HepG2 (cell line): ENCODE data around the gene FIZ1. TPM values are rescaled to one million over a fixed set of nuclear protein-coding genes. Genes with fewer than 3 reads are reported as not detected.

ENCODE experiments used
- BCL3 ChIP-seq: sonication (generic); formaldehyde crosslinking; IDR thresholded peaks from 2 replicates; pipeline ENCODE4 v1.5.1; 2020; ENCODE audit warnings: mild to moderate bottlenecking, missing genetic modification reagents, moderate library complexity
- CBX2 ChIP-seq, 2 experiments: fragments of 200-600 bp in 1 of 2; sonication (generic); formaldehyde crosslinking in 1 of 2; IDR thresholded peaks; 2 replicates each; pipeline versions ENCODE4 v1.7.0 to v1.8.1; 2018 to 2022; ENCODE audit warnings: low read depth in 2 of 2, low read length in 1 of 2, mild to moderate bottlenecking in 1 of 2, missing genetic modification reagents in 1 of 2
- DNMT1 ChIP-seq: sonication (generic); formaldehyde crosslinking; IDR thresholded peaks from 2 replicates; pipeline ENCODE4 v1.5.1; 2020; ENCODE audit warnings: mild to moderate bottlenecking, missing genetic modification reagents
- ETV5 ChIP-seq: IDR thresholded peaks from 2 replicates; pipeline ENCODE4 v1.6.1; 2018; ENCODE audit warnings: missing biosample characterization, missing genetic modification reagents, inconsistent platforms, borderline replicate concordance
- FOXJ3 ChIP-seq: sonication (generic); formaldehyde crosslinking; IDR thresholded peaks from 2 replicates; pipeline ENCODE4 v1.4.0; 2020; ENCODE audit warnings: missing genetic modification reagents, mild to moderate bottlenecking, borderline replicate concordance
- HNF4A ChIP-seq: sonication (generic); formaldehyde crosslinking; IDR thresholded peaks from 2 replicates; pipeline ENCODE4 v1.4.0; 2020; ENCODE audit warnings: missing genetic modification reagents
- IRX3 ChIP-seq: sonication (generic); formaldehyde crosslinking; IDR thresholded peaks from 2 replicates; pipeline ENCODE4 v1.8.1; 2023; ENCODE audit warnings: mild to moderate bottlenecking, low read depth, missing genetic modification reagents, borderline replicate concordance
- KLF11 ChIP-seq: IDR thresholded peaks from 2 replicates; pipeline ENCODE4 v1.6.1; 2016; ENCODE audit warnings: missing compliant biosample characterization
- MED1 ChIP-seq: sonication (generic); formaldehyde crosslinking; IDR thresholded peaks from 2 replicates; pipeline ENCODE4 v1.4.0; 2020; ENCODE audit warnings: missing genetic modification reagents
- NFKBIZ ChIP-seq: IDR thresholded peaks from 2 replicates; pipeline ENCODE4 v1.6.1; 2018; ENCODE audit warnings: missing genetic modification reagents, missing compliant biosample characterization
- PCBP1 ChIP-seq: fragments of 200-400 bp; formaldehyde crosslinking; IDR thresholded peaks from 2 replicates; pipeline ENCODE4 v1.6.1; 2017; ENCODE audit warnings: mild to moderate bottlenecking, low read depth, low read length, borderline replicate concordance
- SP5 ChIP-seq: IDR thresholded peaks from 2 replicates; pipeline ENCODE4 v1.6.1; 2016; ENCODE audit warnings: low read depth, borderline replicate concordance
- THAP9 ChIP-seq: sonication (generic); formaldehyde crosslinking; IDR thresholded peaks from 2 replicates; pipeline ENCODE4; 2020; ENCODE audit warnings: missing genetic modification reagents, mild to moderate bottlenecking, borderline replicate concordance
- ZBTB20 ChIP-seq: sonication (generic); formaldehyde crosslinking; IDR thresholded peaks from 2 replicates; pipeline ENCODE4 v1.8.1; 2023; ENCODE audit warnings: missing genetic modification reagents, low read depth, mild to moderate bottlenecking, borderline replicate concordance
- ZC3H4 ChIP-seq: sonication (generic); formaldehyde crosslinking; IDR thresholded peaks from 2 replicates; pipeline ENCODE4 v1.4.0; 2020; ENCODE audit warnings: missing genetic modification reagents, borderline replicate concordance
- ZFP36L2 ChIP-seq: sonication (generic); formaldehyde crosslinking; IDR thresholded peaks from 2 replicates; pipeline ENCODE4 v1.4.0; 2020; ENCODE audit warnings: missing genetic modification reagents
- ZFP62 ChIP-seq: sonication (generic); formaldehyde crosslinking; IDR thresholded peaks from 2 replicates; pipeline ENCODE4 v1.4.0; 2020; ENCODE audit warnings: missing genetic modification reagents
- ZNF446 ChIP-seq: sonication (generic); formaldehyde crosslinking; IDR thresholded peaks from 2 replicates; pipeline ENCODE4 v1.5.0; 2020; ENCODE audit warnings: mild to moderate bottlenecking, missing genetic modification reagents
- ZSCAN25 ChIP-seq: sonication (generic); formaldehyde crosslinking; IDR thresholded peaks from 2 replicates; pipeline ENCODE4 v1.8.0; 2022; ENCODE audit warnings: mild to moderate bottlenecking, missing genetic modification reagents
- ZXDC ChIP-seq: sonication (generic); formaldehyde crosslinking; IDR thresholded peaks from 2 replicates; pipeline ENCODE4 v1.5.0; 2020; ENCODE audit warnings: mild to moderate bottlenecking, missing genetic modification reagents
- polyA plus RNA-seq, 8 experiments: library from polyadenylated mRNA; depleted of rRNA in 3 of 8; stranded (reverse) in 7 of 8; unstranded in 1 of 8; fragments of >200 nt; fragmentation: Illumina TruSeq in 4 of 8; extraction: Trizol in 4 of 8; gene quantifications; 2 replicates each; pipeline versions ENCODE4 v1.2.1 to v1.2.3, GENCODE V29; 2011 to 2016; ENCODE audit warnings: low read depth in 4 of 8, missing spikeins in 1 of 8, mixed read lengths in 1 of 8; ENCODE audit not compliant: insufficient read depth in 1 of 8
- total RNA-seq, 5 experiments: library from RNA; depleted of rRNA; stranded (reverse); fragments of >200 nt; fragmentation: Illumina TruSeq; extraction: Trizol; gene quantifications; 2 replicates each; pipeline ENCODE4 v1.2.3, GENCODE V29; 2016; ENCODE audit warnings: low read depth in 1 of 5
- TF ChIP-seq, protein P1 (sequence below): IDR thresholded peaks from 2 replicates; pipeline ENCODE4 v1.6.1; 2018; ENCODE audit warnings: missing genetic modification reagents, mild to moderate bottlenecking, missing compliant biosample characterization
- TF ChIP-seq, protein P2 (sequence below): IDR thresholded peaks from 2 replicates; pipeline ENCODE4 v1.6.1; 2016; ENCODE audit warnings: control low read depth

Gene FIZ1
- total and polyA plus RNA-seq, 2 of the 13 experiments (the other 11 are each of a cell fraction or from before 2014, with no cell fraction given): 3.6 to 5.9 TPM

DNA sequence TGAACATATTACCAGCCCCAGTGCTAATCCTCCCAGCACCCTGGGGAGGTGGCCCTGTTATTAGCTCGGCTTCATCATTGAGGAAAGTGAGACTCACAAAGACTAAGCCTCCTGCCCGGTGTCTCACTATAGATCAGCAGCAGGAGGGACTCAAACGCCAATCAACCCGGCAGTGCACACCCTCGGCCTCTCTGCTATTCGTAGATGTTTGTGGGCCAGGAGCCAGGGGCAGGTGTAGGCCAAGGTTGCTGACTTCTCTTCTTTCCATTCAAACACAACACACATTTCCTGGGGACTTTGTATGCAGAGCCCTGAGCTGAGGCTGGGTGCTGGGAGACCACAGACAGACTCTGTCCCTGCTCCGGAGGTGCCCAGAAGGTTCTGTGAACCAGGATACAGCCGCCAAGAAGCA lies 44.6 kb downstream of the FIZ1 start (continued):
- TF ChIP-seq THAP9 (CRISPR knock-in tag) (no peak), FOXJ3 (CRISPR knock-in tag) (no peak), ZNF446 (CRISPR knock-in tag) (no peak), MED1 (peak; percentile 51), HNF4A (CRISPR knock-in tag) (peak; percentile 26; the same call in 1 of the 2 replicates), ZC3H4 (no peak), BCL3 (CRISPR knock-in tag) (0 out of 2 replicates have a peak, but pooled peaks have one; percentile 44), ZFP62 (CRISPR knock-in tag) (no peak), SP5 (CRISPR knock-in tag) (peak; percentile 21; the same call in 1 of the 2 replicates), ZFP36L2 (no peak), DNMT1 (no peak), KLF11 (CRISPR knock-in tag) (no peak), ZBTB20 (CRISPR knock-in tag) (no peak), ZSCAN25 (CRISPR knock-in tag) (no peak), ZXDC (no peak), CBX2 (IDR thresholded peaks at IDR 0.05; ENCODE audit: low read depth, low read length) (no peak), CBX2 (CRISPR knock-in tag; IDR thresholded peaks at IDR 0.05; ENCODE audit: low read depth) (no peak), NFKBIZ (CRISPR knock-in tag) (no peak), PCBP1 (no peak), ETV5 (CRISPR knock-in tag) (0 out of 2 replicates have a peak, but pooled peaks have one; percentile 13), IRX3 (CRISPR knock-in tag) (no peak)
- TF ChIP-seq, protein P1, sequence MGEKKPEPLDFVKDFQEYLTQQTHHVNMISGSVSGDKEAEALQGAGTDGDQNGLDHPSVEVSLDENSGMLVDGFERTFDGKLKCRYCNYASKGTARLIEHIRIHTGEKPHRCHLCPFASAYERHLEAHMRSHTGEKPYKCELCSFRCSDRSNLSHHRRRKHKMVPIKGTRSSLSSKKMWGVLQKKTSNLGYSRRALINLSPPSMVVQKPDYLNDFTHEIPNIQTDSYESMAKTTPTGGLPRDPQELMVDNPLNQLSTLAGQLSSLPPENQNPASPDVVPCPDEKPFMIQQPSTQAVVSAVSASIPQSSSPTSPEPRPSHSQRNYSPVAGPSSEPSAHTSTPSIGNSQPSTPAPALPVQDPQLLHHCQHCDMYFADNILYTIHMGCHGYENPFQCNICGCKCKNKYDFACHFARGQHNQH (CRISPR knock-in tag): peak; percentile 52
- TF ChIP-seq, protein P2, sequence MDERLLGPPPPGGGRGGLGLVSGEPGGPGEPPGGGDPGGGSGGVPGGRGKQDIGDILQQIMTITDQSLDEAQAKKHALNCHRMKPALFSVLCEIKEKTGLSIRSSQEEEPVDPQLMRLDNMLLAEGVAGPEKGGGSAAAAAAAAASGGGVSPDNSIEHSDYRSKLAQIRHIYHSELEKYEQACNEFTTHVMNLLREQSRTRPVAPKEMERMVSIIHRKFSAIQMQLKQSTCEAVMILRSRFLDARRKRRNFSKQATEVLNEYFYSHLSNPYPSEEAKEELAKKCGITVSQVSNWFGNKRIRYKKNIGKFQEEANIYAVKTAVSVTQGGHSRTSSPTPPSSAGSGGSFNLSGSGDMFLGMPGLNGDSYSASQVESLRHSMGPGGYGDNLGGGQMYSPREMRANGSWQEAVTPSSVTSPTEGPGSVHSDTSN (CRISPR knock-in tag): peak; percentile 48; the same call in 1 of the 2 replicates
